HepG2 (cell line): Measurements from ENCODE around the gene SLC34A3. TPM values are rescaled to one million over a fixed set of nuclear protein-coding genes. Genes with fewer than 3 reads are reported as not detected.
A peak's percentile ranks its signal among the peaks of the same experiment; 100 is the strongest.

Experiments
- HNRNPK ChIP-seq: fragments of 200-400 bp; formaldehyde crosslinking; IDR thresholded peaks from 2 replicates; pipeline ENCODE4 v1.6.1; 2018; ENCODE audit warnings: low read length, low read depth, moderate library complexity, mild to moderate bottlenecking; ENCODE audit not compliant: poor library complexity, severe bottlenecking
- HOXA3 ChIP-seq: sonication (generic); formaldehyde crosslinking; IDR thresholded peaks from 2 replicates; pipeline ENCODE4 v1.5.0; 2020; ENCODE audit warnings: missing genetic modification reagents
- MLLT10 ChIP-seq: sonication (generic); formaldehyde crosslinking; IDR thresholded peaks from 2 replicates; pipeline ENCODE4 v1.4.0; 2020; ENCODE audit warnings: missing genetic modification reagents
- SRSF1 ChIP-seq: fragments of 200-400 bp; formaldehyde crosslinking; optimal IDR thresholded peaks from 2 replicates; pipeline ENCODE3; 2017; ENCODE audit warnings: mild to moderate bottlenecking, low read depth, low read length, moderate library complexity
- ZNF720 ChIP-seq: sonication (generic); formaldehyde crosslinking; IDR thresholded peaks from 2 replicates; pipeline ENCODE4 v1.4.0; 2020; ENCODE audit warnings: missing genetic modification reagents
- ZNF724P ChIP-seq: sonication (generic); formaldehyde crosslinking; IDR thresholded peaks from 2 replicates; pipeline ENCODE4 v1.8.0; 2022; ENCODE audit warnings: missing genetic modification reagents, borderline replicate concordance
- ZSCAN12 ChIP-seq: sonication (generic); formaldehyde crosslinking; IDR thresholded peaks from 2 replicates; pipeline ENCODE4 v1.9.0; 2021; ENCODE audit warnings: mild to moderate bottlenecking, missing genetic modification reagents
- polyA plus RNA-seq, 8 experiments: library from polyadenylated mRNA; depleted of rRNA in 3 of 8; stranded (reverse) in 7 of 8; unstranded in 1 of 8; fragments of >200 nt; fragmentation: Illumina TruSeq in 4 of 8; extraction: Trizol in 4 of 8; gene quantifications; 2 replicates each; pipeline versions ENCODE4 v1.2.1 to v1.2.3, GENCODE V29; 2011 to 2016; ENCODE audit warnings: low read depth in 4 of 8, missing spikeins in 1 of 8, mixed read lengths in 1 of 8; ENCODE audit not compliant: insufficient read depth in 1 of 8
- total RNA-seq, 5 experiments: library from RNA; depleted of rRNA; stranded (reverse); fragments of >200 nt; fragmentation: Illumina TruSeq; extraction: Trizol; gene quantifications; 2 replicates each; pipeline ENCODE4 v1.2.3, GENCODE V29; 2016; ENCODE audit warnings: low read depth in 1 of 5
- TF ChIP-seq, protein P1 (sequence below): sonication (generic); formaldehyde crosslinking; IDR thresholded peaks from 2 replicates; pipeline ENCODE4 v1.4.0; 2020; ENCODE audit warnings: mild to moderate bottlenecking, missing genetic modification reagents
- TF ChIP-seq, protein P2 (sequence below): IDR thresholded peaks from 2 replicates; pipeline ENCODE4 v1.6.1; 2016; ENCODE audit warnings: mild to moderate bottlenecking
- TF ChIP-seq, protein P3 (sequence below): sonication (generic); formaldehyde crosslinking; IDR thresholded peaks from 2 replicates; pipeline ENCODE4 v1.5.0; 2020; ENCODE audit warnings: mild to moderate bottlenecking, missing genetic modification reagents
- TF ChIP-seq, protein P4 (sequence below): sonication (generic); formaldehyde crosslinking; IDR thresholded peaks from 2 replicates; pipeline ENCODE4 v1.5.0; 2020; ENCODE audit warnings: missing genetic modification reagents, mild to moderate bottlenecking, borderline replicate concordance
- TF ChIP-seq, protein P5 (sequence below): sonication (generic); formaldehyde crosslinking; IDR thresholded peaks from 2 replicates; pipeline ENCODE4 v1.4.0; 2020; ENCODE audit warnings: missing genetic modification reagents

SLC34A3 gene
- total and polyA plus RNA-seq, 2 of the 13 experiments (the other 11 are each of a cell fraction or from before 2014, with no cell fraction given) = 0.07 to 1.0 TPM

DNA sequence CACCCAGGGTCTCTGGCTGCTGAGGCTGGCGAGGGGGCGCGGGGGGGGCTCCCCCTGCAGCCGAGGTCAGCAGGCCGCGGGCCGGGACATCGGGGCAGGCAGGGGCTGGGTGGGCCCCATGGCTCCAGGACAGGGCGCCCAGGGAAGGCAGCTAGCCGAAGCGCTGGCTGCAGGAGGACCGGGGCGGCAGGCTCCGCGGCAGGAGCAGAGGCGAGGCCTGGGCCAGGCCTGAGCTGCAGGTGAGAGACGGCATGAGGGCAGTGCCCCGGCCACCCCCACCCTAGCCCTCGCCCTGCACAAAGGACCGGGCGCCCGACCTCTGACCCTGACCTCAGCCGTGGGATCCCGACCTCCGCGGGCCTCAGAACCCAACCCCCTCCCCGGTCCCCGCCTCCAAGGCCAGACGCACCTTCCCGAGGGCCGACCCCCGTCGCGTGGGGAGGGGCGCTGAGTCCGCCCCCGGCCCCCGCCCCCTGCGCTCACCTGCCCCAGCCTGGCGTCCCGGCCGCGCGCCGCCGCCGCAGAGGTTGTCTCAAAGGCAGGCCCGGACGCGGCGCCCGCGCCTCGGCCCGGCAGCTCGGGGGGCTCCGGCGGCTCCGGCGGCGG lies 9.1 kb upstream of the SLC34A3 start (continued):
- TF ChIP-seq, protein P1, sequence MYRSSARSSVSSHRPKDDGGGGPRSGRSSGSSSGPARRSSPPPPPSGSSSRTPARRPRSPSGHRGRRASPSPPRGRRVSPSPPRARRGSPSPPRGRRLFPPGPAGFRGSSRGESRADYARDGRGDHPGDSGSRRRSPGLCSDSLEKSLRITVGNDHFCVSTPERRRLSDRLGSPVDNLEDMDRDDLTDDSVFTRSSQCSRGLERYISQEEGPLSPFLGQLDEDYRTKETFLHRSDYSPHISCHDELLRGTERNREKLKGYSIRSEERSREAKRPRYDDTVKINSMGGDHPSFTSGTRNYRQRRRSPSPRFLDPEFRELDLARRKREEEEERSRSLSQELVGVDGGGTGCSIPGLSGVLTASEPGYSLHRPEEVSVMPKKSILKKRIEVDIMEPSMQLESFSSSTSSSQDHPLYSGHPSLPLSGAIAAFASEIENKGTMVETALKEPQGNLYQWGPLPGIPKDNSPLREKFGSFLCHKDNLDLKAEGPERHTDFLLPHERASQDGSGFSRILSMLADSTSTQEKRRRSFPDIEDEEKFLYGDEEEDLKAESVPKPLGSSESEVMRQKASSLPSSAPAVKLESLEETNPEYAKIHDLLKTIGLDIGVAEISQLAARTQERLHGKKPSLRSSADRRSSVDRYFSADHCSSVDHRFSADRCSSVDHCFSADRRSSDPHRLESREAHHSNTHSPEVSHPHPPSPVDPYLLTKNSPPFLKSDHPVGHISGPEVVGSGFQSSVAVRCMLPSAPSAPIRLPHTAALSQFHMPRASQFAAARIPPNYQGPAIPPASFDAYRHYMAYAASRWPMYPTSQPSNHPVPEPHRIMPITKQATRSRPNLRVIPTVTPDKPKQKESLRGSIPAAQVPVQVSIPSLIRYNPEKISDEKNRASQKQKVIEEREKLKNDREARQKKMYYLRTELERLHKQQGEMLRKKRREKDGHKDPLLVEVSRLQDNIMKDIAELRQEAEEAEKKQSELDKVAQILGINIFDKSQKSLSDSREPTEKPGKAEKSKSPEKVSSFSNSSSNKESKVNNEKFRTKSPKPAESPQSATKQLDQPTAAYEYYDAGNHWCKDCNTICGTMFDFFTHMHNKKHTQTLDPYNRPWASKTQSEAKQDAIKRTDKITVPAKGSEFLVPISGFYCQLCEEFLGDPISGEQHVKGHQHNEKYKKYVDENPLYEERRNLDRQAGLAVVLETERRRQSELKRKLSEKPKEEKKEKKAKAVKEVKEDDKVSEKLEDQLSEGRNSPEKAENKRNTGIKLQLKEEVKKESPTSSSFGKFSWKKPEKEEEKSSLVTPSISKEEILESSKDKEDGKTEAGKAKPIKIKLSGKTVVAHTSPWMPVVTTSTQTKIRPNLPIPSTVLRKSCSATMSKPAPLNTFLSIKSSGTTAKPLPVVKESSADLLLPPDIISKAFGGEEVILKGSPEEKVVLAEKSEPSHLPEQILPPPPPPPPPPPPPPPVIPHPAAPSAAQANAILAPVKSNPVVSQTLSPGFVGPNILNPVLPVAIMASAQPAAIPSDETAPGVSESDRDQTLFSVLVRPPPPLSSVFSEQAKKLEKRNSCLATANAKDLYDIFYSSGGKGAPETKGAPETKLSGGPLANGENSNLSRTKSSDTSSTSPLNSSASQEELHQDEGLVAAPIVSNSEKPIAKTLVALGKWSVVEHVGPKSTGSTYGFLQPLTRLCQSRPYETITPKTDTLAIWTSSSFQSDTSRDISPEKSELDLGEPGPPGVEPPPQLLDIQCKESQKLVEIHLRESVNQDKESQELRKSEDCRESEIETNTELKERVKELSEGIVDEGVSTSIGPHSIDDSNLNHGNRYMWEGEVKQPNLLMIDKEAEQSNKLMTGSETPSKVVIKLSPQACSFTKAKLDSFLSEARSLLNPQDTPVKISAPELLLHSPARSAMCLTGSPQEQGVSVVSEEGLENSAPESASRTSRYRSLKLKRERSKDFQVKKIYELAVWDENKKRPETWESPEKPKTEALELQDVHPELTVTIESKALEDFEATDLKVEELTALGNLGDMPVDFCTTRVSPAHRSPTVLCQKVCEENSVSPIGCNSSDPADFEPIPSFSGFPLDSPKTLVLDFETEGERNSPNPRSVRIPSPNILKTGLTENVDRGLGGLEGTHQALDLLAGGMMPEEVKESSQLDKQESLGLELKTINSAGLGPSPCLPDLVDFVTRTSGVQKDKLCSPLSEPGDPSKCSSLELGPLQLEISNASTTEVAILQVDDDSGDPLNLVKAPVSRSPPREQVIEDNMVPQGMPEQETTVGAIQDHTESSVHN (CRISPR knock-in tag) = no peak
- TF ChIP-seq, protein P2, sequence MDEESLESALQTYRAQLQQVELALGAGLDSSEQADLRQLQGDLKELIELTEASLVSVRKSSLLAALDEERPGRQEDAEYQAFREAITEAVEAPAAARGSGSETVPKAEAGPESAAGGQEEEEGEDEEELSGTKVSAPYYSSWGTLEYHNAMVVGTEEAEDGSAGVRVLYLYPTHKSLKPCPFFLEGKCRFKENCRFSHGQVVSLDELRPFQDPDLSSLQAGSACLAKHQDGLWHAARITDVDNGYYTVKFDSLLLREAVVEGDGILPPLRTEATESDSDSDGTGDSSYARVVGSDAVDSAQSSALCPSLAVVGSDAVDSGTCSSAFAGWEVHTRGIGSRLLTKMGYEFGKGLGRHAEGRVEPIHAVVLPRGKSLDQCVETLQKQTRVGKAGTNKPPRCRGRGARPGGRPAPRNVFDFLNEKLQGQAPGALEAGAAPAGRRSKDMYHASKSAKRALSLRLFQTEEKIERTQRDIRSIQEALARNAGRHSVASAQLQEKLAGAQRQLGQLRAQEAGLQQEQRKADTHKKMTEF (CRISPR knock-in tag) = peak; percentile 50; the same call in 1 of the 2 replicates
- TF ChIP-seq HNRNPK = peak; percentile 78
- TF ChIP-seq, protein P3, sequence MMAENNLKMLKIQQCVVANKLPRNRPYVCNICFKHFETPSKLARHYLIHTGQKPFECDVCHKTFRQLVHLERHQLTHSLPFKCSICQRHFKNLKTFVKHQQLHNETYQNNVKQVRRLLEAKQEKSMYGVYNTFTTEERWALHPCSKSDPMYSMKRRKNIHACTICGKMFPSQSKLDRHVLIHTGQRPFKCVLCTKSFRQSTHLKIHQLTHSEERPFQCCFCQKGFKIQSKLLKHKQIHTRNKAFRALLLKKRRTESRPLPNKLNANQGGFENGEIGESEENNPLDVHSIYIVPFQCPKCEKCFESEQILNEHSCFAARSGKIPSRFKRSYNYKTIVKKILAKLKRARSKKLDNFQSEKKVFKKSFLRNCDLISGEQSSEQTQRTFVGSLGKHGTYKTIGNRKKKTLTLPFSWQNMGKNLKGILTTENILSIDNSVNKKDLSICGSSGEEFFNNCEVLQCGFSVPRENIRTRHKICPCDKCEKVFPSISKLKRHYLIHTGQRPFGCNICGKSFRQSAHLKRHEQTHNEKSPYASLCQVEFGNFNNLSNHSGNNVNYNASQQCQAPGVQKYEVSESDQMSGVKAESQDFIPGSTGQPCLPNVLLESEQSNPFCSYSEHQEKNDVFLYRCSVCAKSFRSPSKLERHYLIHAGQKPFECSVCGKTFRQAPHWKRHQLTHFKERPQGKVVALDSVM = 0 out of 2 replicates have a peak, but pooled peaks have one; percentile 14
- TF ChIP-seq MLLT10 = no peak
- TF ChIP-seq ZSCAN12 = no peak
- TF ChIP-seq, protein P4, sequence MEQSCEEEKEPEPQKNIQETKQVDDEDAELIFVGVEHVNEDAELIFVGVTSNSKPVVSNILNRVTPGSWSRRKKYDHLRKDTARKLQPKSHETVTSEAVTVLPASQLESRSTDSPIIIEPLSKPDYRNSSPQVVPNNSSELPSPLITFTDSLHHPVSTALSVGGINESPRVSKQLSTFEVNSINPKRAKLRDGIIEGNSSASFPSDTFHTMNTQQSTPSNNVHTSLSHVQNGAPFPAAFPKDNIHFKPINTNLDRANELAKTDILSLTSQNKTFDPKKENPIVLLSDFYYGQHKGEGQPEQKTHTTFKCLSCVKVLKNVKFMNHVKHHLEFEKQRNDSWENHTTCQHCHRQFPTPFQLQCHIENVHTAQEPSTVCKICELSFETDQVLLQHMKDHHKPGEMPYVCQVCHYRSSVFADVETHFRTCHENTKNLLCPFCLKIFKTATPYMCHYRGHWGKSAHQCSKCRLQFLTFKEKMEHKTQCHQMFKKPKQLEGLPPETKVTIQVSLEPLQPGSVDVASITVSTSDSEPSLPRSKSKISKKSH = no peak
- TF ChIP-seq SRSF1 = peak; percentile 50
- TF ChIP-seq ZNF724P (CRISPR knock-in tag) = no peak
- TF ChIP-seq ZNF720 (CRISPR knock-in tag) = no peak
- peak; percentile 61; the same call in 1 of the 2 replicates for TF ChIP-seq HOXA3 (CRISPR knock-in tag)
- TF ChIP-seq, protein P5, sequence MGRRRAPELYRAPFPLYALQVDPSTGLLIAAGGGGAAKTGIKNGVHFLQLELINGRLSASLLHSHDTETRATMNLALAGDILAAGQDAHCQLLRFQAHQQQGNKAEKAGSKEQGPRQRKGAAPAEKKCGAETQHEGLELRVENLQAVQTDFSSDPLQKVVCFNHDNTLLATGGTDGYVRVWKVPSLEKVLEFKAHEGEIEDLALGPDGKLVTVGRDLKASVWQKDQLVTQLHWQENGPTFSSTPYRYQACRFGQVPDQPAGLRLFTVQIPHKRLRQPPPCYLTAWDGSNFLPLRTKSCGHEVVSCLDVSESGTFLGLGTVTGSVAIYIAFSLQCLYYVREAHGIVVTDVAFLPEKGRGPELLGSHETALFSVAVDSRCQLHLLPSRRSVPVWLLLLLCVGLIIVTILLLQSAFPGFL (CRISPR knock-in tag) = no peak
